ENCODE measurements around the gene PDIA6. TPM values are rescaled to one million over a fixed set of nuclear protein-coding genes. Genes with fewer than 3 reads are reported as not detected.

The PDIA6 gene
- total RNA-seq, 1 donor from 2014 or later: 346 TPM

GRCh38 chr2:10795508-10796046 is 17.0 kb downstream of the PDIA6 start:
- TF ChIP-seq CTCF (IDR thresholded peaks at IDR 0.05; ENCODE audit: insufficient read depth, low read depth, low read length): no peak
- TF ChIP-seq EZH2 (IDR thresholded peaks at IDR 0.05; ENCODE audit: insufficient read depth, low read length): no peak
- H3K9me3 ChIP-seq (ENCODE audit: insufficient read depth, low read depth, low read length): no peaks in the 10 kb centered on the region
- H3K4me1 ChIP-seq (ENCODE audit: insufficient read depth, low read length): no peaks in the 10 kb centered on the region
- peaks cover 85% of the 10 kb centered on the region for H4K20me1 ChIP-seq (ENCODE audit: insufficient read depth, low read length)
- peaks cover 65% of the 10 kb centered on the region for H3K36me3 ChIP-seq (ENCODE audit: insufficient read depth, low read length)
- H3K4me2 ChIP-seq (ENCODE audit: low read length): no peak overlapping the region
- Mint-ChIP-seq H3K36me3 (ENCODE audit: low read depth, unreplicated experiment) (peaks cover 10% of the 10 kb centered on the region), H3K27me3 (ENCODE audit: low read depth, unreplicated experiment) (no peaks in the 10 kb centered on the region), H3K9me3 (ENCODE audit: unreplicated experiment) (no peaks in the 10 kb centered on the region), H3K4me1 (ENCODE audit: low read depth, unreplicated experiment) (no peaks in the 10 kb centered on the region), H3K27ac (ENCODE audit: unreplicated experiment) (no peak overlapping the region), H3K4me3 (ENCODE audit: unreplicated experiment) (no peak overlapping the region)
- FAIRE-seq (no peak), DNase-seq (ENCODE audit: low read depth) (no peak)
- H3K27ac ChIP-seq (ENCODE audit: low read depth, low read length): no peak overlapping the region
- H3K4me3 ChIP-seq (ENCODE audit: insufficient read depth, low read depth, low read length): no peak overlapping the region
- H3K27me3 ChIP-seq (ENCODE audit: insufficient read depth, low read length): no peaks in the 10 kb centered on the region
- peaks cover 75% of the 10 kb centered on the region for H3K79me2 ChIP-seq (ENCODE audit: insufficient read depth, low read length)
- H3K9ac ChIP-seq (ENCODE audit: low read length): no peak overlapping the region
- H2AFZ ChIP-seq (ENCODE audit: low read depth, low read length): no peak overlapping the region

DNA sequence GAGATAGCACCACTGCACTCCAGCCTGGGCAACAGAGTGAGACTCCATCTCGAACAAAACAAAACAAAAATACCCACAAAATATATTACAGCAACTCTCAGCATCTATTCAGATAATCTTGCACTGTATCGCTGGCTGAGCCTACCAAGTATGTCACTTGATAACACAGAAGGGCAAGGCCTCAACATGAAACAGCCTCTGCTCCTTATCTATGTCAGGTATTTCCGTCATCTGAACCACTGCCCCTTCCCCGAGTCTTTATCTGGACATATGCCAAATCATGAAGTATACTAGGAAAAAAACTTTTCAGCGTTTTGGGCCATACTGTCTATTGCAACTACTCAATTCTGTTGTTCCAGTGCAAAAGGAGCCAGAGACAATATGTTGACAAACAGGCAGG is 17.7 kb downstream of the PDIA6 start:
- Histone ChIP-seq H3K27me3 (ENCODE audit: insufficient read depth, low read length) (no peaks in the 10 kb centered on the region), H3K4me2 (ENCODE audit: low read length) (no peak overlapping the region), H3K4me1 (ENCODE audit: insufficient read depth, low read length) (no peaks in the 10 kb centered on the region), H3K9me3 (ENCODE audit: insufficient read depth, low read depth, low read length) (no peaks in the 10 kb centered on the region), H3K9ac (ENCODE audit: low read length) (no peak overlapping the region), H3K4me3 (ENCODE audit: insufficient read depth, low read depth, low read length) (no peak overlapping the region), H3K36me3 (ENCODE audit: insufficient read depth, low read length) (peaks cover 71% of the 10 kb centered on the region), H3K27ac (ENCODE audit: low read depth, low read length) (no peak overlapping the region), H3K79me2 (ENCODE audit: insufficient read depth, low read length) (peaks cover 70% of the 10 kb centered on the region), H2AFZ (ENCODE audit: low read depth, low read length) (no peak overlapping the region), H4K20me1 (ENCODE audit: insufficient read depth, low read length) (peaks cover 86% of the 10 kb centered on the region)
- FAIRE-seq: no peak
- H3K4me3 Mint-ChIP-seq (ENCODE audit: unreplicated experiment): no peak overlapping the region
- H3K4me1 Mint-ChIP-seq (ENCODE audit: low read depth, unreplicated experiment): peaks cover 2% of the 10 kb centered on the region
- H3K27ac Mint-ChIP-seq (ENCODE audit: unreplicated experiment): no peak overlapping the region
- peaks cover 15% of the 10 kb centered on the region for H3K36me3 Mint-ChIP-seq (ENCODE audit: low read depth, unreplicated experiment)
- DNase-seq (ENCODE audit: low read depth): no peak
- H3K27me3 Mint-ChIP-seq (ENCODE audit: low read depth, unreplicated experiment): no peaks in the 10 kb centered on the region
- TF ChIP-seq EZH2 (IDR thresholded peaks at IDR 0.05; ENCODE audit: insufficient read depth, low read length): no peak
- TF ChIP-seq CTCF (IDR thresholded peaks at IDR 0.05; ENCODE audit: insufficient read depth, low read depth, low read length): no peak
- no peaks in the 10 kb centered on the region for H3K9me3 Mint-ChIP-seq (ENCODE audit: unreplicated experiment)

DNA sequence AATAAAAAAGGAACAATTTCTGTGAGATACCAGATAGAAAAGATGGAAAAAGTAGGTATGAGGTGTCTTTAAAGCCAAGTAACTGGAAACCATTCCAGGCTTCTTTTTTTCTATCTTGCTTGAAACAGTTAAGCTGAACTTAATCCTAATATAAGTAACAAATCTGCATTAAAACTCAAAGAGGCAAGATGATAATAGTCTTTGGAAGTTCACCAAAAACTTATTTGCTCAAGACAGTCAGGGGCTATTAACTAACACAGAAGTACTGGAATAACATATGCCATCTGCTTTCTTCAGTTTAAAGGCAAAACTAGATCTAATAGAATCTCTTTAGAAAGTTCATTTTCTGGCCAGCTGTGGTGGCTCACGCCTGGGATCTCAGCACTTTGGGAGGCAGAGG is 18.8 kb downstream of the PDIA6 start:
- Histone ChIP-seq H3K4me1 (ENCODE audit: insufficient read depth, low read length) (no peaks in the 10 kb centered on the region), H4K20me1 (ENCODE audit: insufficient read depth, low read length) (peaks cover 84% of the 10 kb centered on the region), H2AFZ (ENCODE audit: low read depth, low read length) (no peak overlapping the region), H3K79me2 (ENCODE audit: insufficient read depth, low read length) (peaks cover 59% of the 10 kb centered on the region), H3K27me3 (ENCODE audit: insufficient read depth, low read length) (no peaks in the 10 kb centered on the region), H3K4me2 (ENCODE audit: low read length) (no peak overlapping the region), H3K27ac (ENCODE audit: low read depth, low read length) (no peak overlapping the region), H3K4me3 (ENCODE audit: insufficient read depth, low read depth, low read length) (no peak overlapping the region), H3K9ac (ENCODE audit: low read length) (no peak overlapping the region), H3K9me3 (ENCODE audit: insufficient read depth, low read depth, low read length) (no peaks in the 10 kb centered on the region), H3K36me3 (ENCODE audit: insufficient read depth, low read length) (peaks cover 71% of the 10 kb centered on the region)
- H3K4me3 Mint-ChIP-seq (ENCODE audit: unreplicated experiment): no peak overlapping the region
- H3K36me3 Mint-ChIP-seq (ENCODE audit: low read depth, unreplicated experiment): peaks cover 18% of the 10 kb centered on the region
- no peak for FAIRE-seq
- H3K27me3 Mint-ChIP-seq (ENCODE audit: low read depth, unreplicated experiment): no peaks in the 10 kb centered on the region
- H3K4me1 Mint-ChIP-seq (ENCODE audit: low read depth, unreplicated experiment): peaks cover 2% of the 10 kb centered on the region
- DNase-seq (ENCODE audit: low read depth): no peak
- TF ChIP-seq CTCF (IDR thresholded peaks at IDR 0.05; ENCODE audit: insufficient read depth, low read depth, low read length) (no peak), EZH2 (IDR thresholded peaks at IDR 0.05; ENCODE audit: insufficient read depth, low read length) (no peak)
- no peak overlapping the region for H3K27ac Mint-ChIP-seq (ENCODE audit: unreplicated experiment)
- no peaks in the 10 kb centered on the region for H3K9me3 Mint-ChIP-seq (ENCODE audit: unreplicated experiment)

Data from astrocyte (in vitro differentiated cells and primary cell).